DMS114 treated with DMSO at 0.1 percent for 48 hours (cell line): Measurements from ENCODE around the gene SMTNL1.
A peak's percentile ranks its signal among the peaks of the same experiment; 100 is the strongest.

Experiments used
- DNase-seq: peaks from one replicate; lab custom pipeline; 2025; ENCODE audit not compliant: unreplicated experiment; lab: John Stamatoyannopoulos, UW

SMTNL1 gene

GRCh38 chr11:57536947-57537619 lies at the start of gene SMTNL1:
Gene SMTNL1, plus strand, starts transcription at chr11:57537595. Its CDS starts 5,048 bp downstream, at chr11:57542643.
- no peak for DNase-seq

GRCh38 chr11:57487920-57488659 lies 49.3 kb upstream of the SMTNL1 start:
- no peak for DNase-seq

- DNase-seq, result no peak
These were observed 46.7 kb upstream of the SMTNL1 start for GRCh38 chr11:57490456-57491248.

- no peak for DNase-seq
These were observed 45.9 kb upstream of the SMTNL1 start for GRCh38 chr11:57491371-57492061.

GRCh38 chr11:57493507-57494503 lies 43.6 kb upstream of the SMTNL1 start:
- no peak for DNase-seq

- no peak for DNase-seq
These were observed 41.1 kb upstream of the SMTNL1 start for GRCh38 chr11:57496109-57496820.

- DNase-seq, result no peak
These were observed 39.8 kb upstream of the SMTNL1 start for GRCh38 chr11:57497303-57498247.

- no peak for DNase-seq
These were observed 38.9 kb upstream of the SMTNL1 start for GRCh38 chr11:57498540-57498939.

- peak; percentile 54 for DNase-seq
These were observed 37.9 kb upstream of the SMTNL1 start for GRCh38 chr11:57499413-57499982.

- no peak for DNase-seq
These were observed 37.4 kb upstream of the SMTNL1 start for GRCh38 chr11:57499983-57500461.

GRCh38 chr11:57500515-57500914 lies 36.9 kb upstream of the SMTNL1 start:
- DNase-seq, result no peak

- DNase-seq, result no peak
These were observed 36.5 kb upstream of the SMTNL1 start for GRCh38 chr11:57500926-57501325.

- no peak for DNase-seq
These were observed 35.4 kb upstream of the SMTNL1 start for GRCh38 chr11:57501953-57502352.

GRCh38 chr11:57502376-57502775 lies 35.0 kb upstream of the SMTNL1 start:
- no peak for DNase-seq

- DNase-seq, result no peak
These were observed 34.5 kb upstream of the SMTNL1 start for GRCh38 chr11:57502870-57503269.

GRCh38 chr11:57504511-57504910 lies 32.9 kb upstream of the SMTNL1 start:
- no peak for DNase-seq

- DNase-seq, result no peak
These were observed 30.9 kb upstream of the SMTNL1 start for GRCh38 chr11:57506522-57506921.
